Activated naive CD4-positive, alpha-beta T cell treated with anti-CD3 and anti-CD28 coated beads, Interleukin-2, amount 10 ng/mL, durations not matched to agents 7 days and 5 days (primary cell): ENCODE results near the gene WNT6.

Source experiments
- CTCF ChIA-PET: fragments of 350-600 bp; sonication (Branson Sonifier 250); formaldehyde crosslinking; loops from one replicate; lab custom pipeline; 2021; ENCODE audit warnings: antibody characterized with exemption; lab: Charles Lee
- DNase-seq: peaks from one replicate; pipeline ENCODE4 v3.0.0-alpha.2; 2020
- H3K27ac Mint-ChIP-seq: one replicate; pipeline ENCODE4 v1.8.0; 2021; ENCODE audit warnings: mild to moderate bottlenecking, moderate library complexity, mixed read lengths
- H3K27me3 Mint-ChIP-seq: one replicate; pipeline ENCODE4 v1.8.0; 2021; ENCODE audit warnings: mild to moderate bottlenecking, mixed read lengths
- H3K36me3 Mint-ChIP-seq: one replicate; pipeline ENCODE4 v1.8.0; 2021; ENCODE audit warnings: mixed read lengths
- H3K4me1 Mint-ChIP-seq: one replicate; pipeline ENCODE4 v1.8.0; 2021; ENCODE audit warnings: mixed read lengths
- H3K4me3 Mint-ChIP-seq: one replicate; pipeline ENCODE4 v1.8.0; 2021; ENCODE audit warnings: mild to moderate bottlenecking, moderate library complexity, mixed read lengths
- H3K9me3 Mint-ChIP-seq: one replicate; pipeline ENCODE4 v1.8.0; 2021; ENCODE audit warnings: mixed read lengths

Gene WNT6

DNA sequence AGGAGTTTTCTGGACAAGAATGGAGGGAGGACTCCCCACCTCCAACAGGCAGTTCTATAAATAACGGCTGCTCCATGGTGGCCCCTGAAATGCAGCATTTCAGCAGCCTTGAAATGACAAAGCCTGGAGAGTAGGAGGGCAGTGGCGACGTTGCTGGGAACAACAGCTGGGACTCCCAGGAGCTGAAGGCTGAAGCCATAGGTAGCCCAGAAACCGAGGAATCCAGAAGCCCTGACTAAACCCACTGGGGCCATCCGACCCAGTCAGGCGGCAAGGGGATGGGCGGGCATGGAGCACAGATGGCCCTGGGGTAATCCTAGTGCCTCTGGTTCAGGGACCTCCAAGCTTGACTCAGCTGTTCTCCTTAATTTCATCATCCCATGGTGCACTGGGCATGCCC is 37.0 kb upstream of the WNT6 start:
- no peaks in the 10 kb centered on the region for H3K4me1 Mint-ChIP-seq
- H3K27ac Mint-ChIP-seq: no peak overlapping the region
- H3K4me3 Mint-ChIP-seq: no peak overlapping the region
- H3K9me3 Mint-ChIP-seq: no peaks in the 10 kb centered on the region
- CTCF ChIA-PET: interaction anchor here (1.2 kb wide), 1 partner anchor 25 kb away, joined by 3 read pairs; no protein-coding TSS in a partner anchor
- no peak for DNase-seq
- H3K27me3 Mint-ChIP-seq: peaks cover 33% of the 10 kb centered on the region
- no peaks in the 10 kb centered on the region for H3K36me3 Mint-ChIP-seq

DNA sequence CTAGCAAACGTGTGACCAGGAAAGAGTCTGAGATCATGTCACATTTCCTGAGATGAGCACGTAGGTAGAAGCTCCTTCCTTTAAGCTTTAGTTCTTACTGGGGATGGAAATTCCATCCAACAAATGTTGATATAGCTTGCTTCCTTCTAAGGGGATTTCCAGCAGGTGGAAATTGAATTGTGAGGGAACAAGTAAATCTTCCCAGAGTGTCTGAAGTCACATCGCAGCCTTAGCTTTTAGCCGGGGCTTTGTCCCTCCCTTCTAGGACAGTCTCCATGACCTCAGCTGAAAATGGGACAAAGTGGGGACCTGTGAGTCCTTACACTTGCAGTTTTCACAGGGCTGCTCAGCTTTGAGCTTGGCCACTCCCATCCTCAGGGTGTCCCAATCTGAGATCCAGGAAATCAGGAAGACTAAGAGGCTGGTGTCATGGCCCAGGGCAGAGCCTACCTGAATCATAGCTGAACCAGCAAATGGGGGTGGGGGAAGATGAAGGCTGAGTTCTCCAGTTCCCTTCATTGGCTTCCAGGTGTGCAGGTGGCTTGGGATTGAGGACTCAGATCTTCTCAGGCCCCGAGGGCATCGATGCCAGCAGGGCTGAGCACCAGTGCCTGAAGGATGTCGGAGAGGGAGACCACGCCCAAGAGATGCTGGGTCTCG is 36.3 kb upstream of the WNT6 start:
- Mint-ChIP-seq H3K27ac (no peak overlapping the region), H3K9me3 (no peaks in the 10 kb centered on the region), H3K27me3 (peaks cover 35% of the 10 kb centered on the region), H3K36me3 (no peaks in the 10 kb centered on the region), H3K4me3 (no peak overlapping the region), H3K4me1 (no peaks in the 10 kb centered on the region)
- no peak for DNase-seq
- CTCF ChIA-PET: no interaction called here

DNA sequence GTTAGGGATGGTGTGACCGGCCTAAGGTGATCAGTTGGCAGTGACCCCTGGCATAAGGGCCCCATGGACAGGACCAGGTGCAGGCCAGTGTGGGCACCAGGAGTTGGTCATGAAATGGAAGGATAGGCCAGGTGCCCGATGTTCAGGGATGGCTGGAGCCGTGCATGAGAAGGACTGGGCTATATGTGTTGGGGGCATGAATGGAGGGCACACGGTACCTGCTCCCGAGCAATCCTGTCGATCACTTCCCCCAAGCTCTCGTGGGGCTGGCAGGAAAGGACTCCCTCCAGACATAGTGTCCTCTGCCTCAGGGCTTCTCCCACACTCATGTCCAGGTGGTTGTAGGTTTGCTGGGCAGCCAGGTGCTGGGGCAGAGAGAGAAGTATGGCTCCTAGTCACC is 35.6 kb upstream of the WNT6 start:
- no peak for DNase-seq
- CTCF ChIA-PET: no interaction called here
- Mint-ChIP-seq H3K36me3 (no peaks in the 10 kb centered on the region), H3K9me3 (no peaks in the 10 kb centered on the region), H3K27ac (no peak overlapping the region), H3K27me3 (peaks cover 35% of the 10 kb centered on the region), H3K4me3 (no peak overlapping the region), H3K4me1 (no peaks in the 10 kb centered on the region)

DNA sequence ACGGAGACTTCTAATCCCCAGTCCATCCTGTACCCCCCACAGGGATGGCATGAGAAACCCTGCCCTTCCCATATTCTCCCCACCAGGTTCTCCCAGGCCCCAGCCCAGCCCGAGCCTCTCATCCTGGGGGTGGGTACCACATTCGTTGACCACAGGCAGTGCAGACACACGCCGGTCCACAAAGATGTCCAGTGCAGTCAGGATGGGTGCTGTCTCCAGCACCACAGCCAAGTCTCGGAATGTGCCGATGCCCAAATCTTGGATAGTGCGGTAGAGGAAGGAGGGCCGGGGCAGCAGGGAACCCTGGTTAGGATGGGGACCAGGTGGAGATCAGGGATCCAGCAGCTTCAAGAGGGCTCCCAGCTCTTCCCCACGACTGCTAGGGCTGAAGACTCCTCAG is 32.8 kb upstream of the WNT6 start:
- no peaks in the 10 kb centered on the region for H3K36me3 Mint-ChIP-seq
- H3K27ac Mint-ChIP-seq: no peak overlapping the region
- peaks cover 29% of the 10 kb centered on the region for H3K27me3 Mint-ChIP-seq
- no peak for DNase-seq
- no peaks in the 10 kb centered on the region for H3K9me3 Mint-ChIP-seq
- no peaks in the 10 kb centered on the region for H3K4me1 Mint-ChIP-seq
- CTCF ChIA-PET: no interaction called here
- no peak overlapping the region for H3K4me3 Mint-ChIP-seq

DNA sequence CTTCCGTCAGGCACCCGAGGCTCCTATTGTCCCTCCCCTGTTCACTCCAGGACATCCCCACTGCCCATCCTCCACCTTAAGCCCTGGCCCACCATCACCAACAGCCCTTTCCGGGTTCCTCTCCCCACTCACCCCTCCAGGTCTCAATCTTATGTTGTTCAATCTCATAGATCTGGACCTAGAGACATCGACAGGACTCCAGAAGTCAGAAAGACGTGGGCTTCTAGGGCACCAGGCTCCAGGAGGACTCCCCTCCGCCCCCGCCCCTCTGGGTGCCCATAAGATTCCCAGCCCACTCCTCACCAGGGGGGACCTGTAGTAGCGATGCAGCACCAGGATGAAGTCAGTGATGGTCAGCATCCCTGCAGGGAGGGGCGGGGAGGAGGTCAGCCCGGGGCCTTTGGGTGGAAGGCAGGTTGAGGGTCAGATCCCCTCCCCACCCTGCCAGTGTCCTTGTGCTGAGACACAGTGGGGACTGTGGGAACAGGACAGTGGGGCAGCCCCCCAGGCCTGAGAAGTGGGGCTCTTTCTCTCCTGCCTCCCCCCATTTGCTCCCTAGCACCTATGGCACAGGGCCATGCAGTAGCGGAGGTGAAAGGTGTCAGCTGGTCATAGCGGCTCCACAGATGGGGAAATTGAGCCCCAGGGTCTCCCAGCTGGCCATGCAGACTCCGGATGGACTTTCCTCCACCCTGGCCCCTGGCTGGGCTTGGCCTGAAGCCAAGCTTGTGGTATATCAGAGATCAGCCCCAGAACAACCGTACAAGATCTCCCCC is 31.7 kb upstream of the WNT6 start:
- no peak overlapping the region for H3K4me3 Mint-ChIP-seq
- H3K27me3 Mint-ChIP-seq: peaks cover 34% of the 10 kb centered on the region
- DNase-seq: no peak
- H3K4me1 Mint-ChIP-seq: no peaks in the 10 kb centered on the region
- no peaks in the 10 kb centered on the region for H3K9me3 Mint-ChIP-seq
- H3K36me3 Mint-ChIP-seq: no peaks in the 10 kb centered on the region
- CTCF ChIA-PET: no interaction called here
- no peak overlapping the region for H3K27ac Mint-ChIP-seq

DNA sequence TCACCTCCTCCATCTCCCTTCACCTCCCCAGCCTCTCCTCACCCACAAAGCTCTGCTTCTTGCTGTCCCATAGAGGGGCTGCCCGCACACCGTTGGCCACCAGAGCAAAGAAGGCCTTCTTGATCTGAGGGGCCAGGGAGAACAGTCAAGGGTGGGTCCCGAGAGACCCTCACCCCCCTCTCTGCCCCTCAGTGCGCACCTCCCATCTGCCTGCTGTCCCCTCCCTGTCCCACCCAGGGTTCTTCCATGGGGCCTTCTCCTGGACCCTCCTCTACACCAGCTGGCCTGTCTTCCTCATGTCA is 31.2 kb upstream of the WNT6 start:
- H3K9me3 Mint-ChIP-seq: no peaks in the 10 kb centered on the region
- no peak for DNase-seq
- CTCF ChIA-PET: no interaction called here
- no peaks in the 10 kb centered on the region for H3K4me1 Mint-ChIP-seq
- H3K27ac Mint-ChIP-seq: no peak overlapping the region
- H3K27me3 Mint-ChIP-seq: peaks cover 36% of the 10 kb centered on the region
- H3K4me3 Mint-ChIP-seq: no peak overlapping the region
- no peaks in the 10 kb centered on the region for H3K36me3 Mint-ChIP-seq

DNA sequence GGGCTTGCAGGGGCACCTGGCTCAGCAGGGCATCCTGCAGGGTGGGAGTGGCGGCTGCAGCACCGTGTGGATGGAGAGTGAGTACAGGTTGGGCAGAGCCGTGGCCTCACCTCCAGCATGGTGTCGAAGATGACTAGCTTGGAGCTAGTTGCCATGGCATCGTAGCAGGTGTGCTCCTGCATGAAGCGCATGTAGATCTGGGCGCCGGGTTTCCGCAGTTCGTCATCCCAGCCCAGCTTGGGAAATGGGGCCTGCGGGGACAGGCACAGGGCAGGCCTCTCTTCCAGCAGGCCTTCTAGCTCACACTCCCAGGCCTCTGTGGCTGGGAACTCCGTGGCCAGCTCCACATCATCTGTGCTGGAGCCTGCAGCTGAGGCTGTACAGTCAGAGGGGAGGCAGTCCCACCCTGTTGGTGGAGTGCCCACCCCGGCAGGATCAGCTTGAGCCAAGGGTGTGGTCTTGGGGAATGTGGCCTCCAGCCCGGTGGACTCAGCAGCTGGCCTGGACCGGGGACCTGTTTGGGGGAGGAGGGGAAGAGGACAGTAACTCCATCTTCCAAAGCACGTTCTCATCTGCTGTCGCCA is 29.6 kb upstream of the WNT6 start:
- peaks cover 45% of the 10 kb centered on the region for H3K27me3 Mint-ChIP-seq
- no peak overlapping the region for H3K4me3 Mint-ChIP-seq
- H3K9me3 Mint-ChIP-seq: no peaks in the 10 kb centered on the region
- H3K27ac Mint-ChIP-seq: no peak overlapping the region
- no peak for DNase-seq
- H3K36me3 Mint-ChIP-seq: no peaks in the 10 kb centered on the region
- CTCF ChIA-PET: no interaction called here
- no peaks in the 10 kb centered on the region for H3K4me1 Mint-ChIP-seq

DNA sequence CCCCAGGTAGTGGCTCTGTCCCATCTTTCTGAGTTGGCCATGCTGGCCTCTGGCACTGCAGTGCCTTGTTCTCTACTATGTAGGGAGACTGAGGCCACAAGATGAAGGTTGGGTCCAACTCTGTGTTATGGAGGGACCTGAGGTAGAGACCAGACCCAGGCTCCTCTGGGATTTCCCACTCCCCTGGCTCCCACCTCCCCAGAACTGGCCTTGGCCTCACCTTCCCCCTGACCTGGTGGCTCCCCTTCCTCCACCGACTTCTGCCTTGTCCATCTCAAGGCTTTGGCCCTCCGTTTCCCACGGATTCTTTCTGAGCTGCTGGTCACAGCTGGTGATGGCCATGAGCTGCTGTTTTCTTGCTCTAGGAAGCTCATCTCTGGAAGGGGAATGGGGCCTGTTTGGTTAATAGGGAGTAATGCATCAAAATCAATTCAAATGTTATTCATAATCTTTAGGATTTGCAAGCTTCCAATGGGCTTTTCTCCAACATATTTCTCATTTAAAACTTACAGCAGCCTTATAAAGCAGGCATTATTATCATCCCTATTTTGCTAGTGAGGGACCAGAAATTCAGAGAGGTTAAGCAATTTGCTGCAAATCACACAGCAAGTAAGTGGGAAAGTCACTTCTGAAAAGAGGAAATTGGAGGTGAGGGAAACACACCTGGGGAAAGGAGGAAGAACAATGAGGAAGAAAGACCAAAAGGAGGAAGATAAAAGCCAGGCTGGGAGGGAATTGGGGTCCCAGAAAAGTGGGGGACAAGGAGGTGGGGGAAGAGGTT is 28.9 kb upstream of the WNT6 start:
- Mint-ChIP-seq H3K27me3 (peaks cover 51% of the 10 kb centered on the region), H3K9me3 (no peaks in the 10 kb centered on the region), H3K27ac (no peak overlapping the region), H3K36me3 (no peaks in the 10 kb centered on the region), H3K4me3 (no peak overlapping the region), H3K4me1 (no peaks in the 10 kb centered on the region)
- CTCF ChIA-PET: no interaction called here
- DNase-seq: no peak

DNA sequence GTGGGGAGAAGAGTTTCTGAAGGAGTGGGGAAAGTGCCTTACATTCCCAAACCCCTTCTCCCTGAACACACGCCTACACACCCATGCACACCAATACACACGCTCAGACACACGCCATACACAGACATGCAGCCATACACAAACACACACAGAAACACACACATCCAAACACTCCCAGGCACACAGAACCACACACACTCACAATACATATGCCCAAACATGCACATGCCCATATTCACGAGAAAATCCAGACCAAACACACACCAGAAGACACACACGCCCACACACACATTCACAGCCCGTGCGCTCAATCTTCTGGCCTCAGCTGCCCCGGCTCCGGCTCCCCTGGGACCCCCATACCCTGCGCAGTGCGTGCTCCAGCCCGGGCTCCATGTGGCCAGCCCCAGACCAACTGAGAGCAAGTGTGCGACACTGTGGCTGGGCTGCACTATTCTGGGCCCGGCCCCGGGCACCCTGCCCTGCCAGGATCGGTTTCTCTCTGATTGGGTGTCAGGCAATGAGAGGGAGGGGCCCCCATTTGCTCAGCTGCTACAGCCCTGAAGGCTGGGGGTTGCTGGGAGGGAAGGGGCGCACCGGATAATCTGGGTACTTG is 28.1 kb upstream of the WNT6 start, which contains the start of gene PRKAG3:
TSS of gene PRKAG3 (minus strand) at position 426 of the 613 bp plus-strand sequence.
- Mint-ChIP-seq H3K27me3 (peaks cover 52% of the 10 kb centered on the region), H3K4me3 (no peak within 1 kb of the TSS), H3K9me3 (no peaks in the 10 kb centered on the region), H3K4me1 (no peaks in the 10 kb centered on the region), H3K27ac (no peak within 1 kb of the TSS), H3K36me3 (no peaks in the 10 kb centered on the region)
- DNase-seq: no peak
- CTCF ChIA-PET: no interaction called here

DNA sequence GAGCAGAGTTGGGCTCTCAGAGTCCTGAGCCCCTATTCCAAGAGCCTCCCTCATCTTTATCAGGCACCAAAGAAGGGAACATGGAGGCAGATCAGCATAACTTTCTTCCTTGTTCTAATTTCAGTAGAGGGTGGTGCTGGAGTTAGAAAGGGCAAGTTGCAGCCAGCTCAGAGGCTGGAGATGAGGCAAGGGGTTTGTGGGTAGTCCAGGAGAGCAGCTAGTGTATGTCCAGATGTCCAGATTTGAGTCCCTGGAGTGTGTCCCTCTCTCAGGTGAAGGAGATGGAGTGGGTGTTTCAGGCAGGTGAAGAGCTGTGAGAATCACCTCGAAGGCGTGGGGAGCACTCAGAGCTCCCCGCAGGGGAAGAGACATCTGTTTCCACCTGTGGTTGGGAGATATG is 27.5 kb upstream of the WNT6 start:
- CTCF ChIA-PET: no interaction called here
- Mint-ChIP-seq H3K4me1 (no peaks in the 10 kb centered on the region), H3K9me3 (no peaks in the 10 kb centered on the region), H3K27ac (no peak overlapping the region), H3K36me3 (no peaks in the 10 kb centered on the region), H3K27me3 (peaks cover 54% of the 10 kb centered on the region), H3K4me3 (no peak overlapping the region)
- no peak for DNase-seq

DNA sequence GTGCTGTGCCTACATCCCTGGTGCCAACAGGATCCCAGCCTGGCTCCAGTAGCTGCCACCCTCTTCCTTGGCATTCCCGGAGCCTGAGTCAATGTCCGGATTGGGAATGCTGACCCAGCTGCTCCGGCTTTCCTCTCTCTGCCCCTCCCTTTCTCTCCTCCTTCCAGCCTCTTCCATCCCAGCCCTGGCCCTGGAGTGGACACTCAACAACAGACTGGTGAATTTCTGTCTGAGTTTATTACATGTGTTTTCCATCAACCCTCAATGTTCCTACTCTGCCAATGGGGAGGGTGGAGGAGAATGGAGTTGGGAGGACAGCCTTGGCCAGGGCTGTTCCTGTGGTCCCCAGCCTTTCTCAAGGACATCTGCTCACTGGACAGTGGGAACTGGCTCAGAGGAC is 27.1 kb upstream of the WNT6 start:
- CTCF ChIA-PET: interaction anchor here (0.7 kb wide), 1 partner anchor 114 kb away, joined by 3 read pairs; no protein-coding TSS in a partner anchor
- Mint-ChIP-seq H3K27ac (no peak overlapping the region), H3K4me1 (no peaks in the 10 kb centered on the region), H3K9me3 (peaks cover 2% of the 10 kb centered on the region), H3K36me3 (no peaks in the 10 kb centered on the region), H3K4me3 (no peak overlapping the region), H3K27me3 (peaks cover 54% of the 10 kb centered on the region)
- no peak for DNase-seq

DNA sequence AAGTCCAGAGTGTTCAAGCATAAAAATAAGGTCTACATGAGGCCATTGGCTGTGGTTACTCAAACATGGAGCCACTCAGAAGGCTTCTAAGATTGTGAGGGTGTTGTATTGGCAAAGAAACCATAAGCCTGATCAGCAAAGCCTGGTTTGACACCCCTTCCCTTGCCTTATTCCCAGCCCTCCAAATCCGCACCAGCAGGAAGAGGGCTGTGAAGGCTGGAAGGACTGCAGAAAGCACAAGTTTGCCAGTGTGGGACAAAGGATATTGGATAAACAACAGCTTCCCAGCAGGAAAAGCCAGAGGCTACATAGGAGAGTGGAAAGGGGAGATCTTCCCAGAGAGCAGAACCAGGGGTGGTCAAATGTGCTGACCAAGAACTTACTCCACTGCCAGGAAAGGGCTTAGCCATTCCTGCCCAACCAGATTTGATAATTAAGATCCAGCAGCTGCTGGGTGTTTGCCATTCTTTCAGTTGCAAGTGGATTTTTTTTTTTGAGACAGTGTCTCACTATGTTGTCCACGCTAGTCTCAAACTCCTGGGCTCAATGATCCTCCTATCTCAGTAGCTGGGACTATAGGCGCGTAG is 26.5 kb upstream of the WNT6 start:
- peaks cover 57% of the 10 kb centered on the region for H3K27me3 Mint-ChIP-seq
- H3K9me3 Mint-ChIP-seq: peaks cover 2% of the 10 kb centered on the region
- no peak overlapping the region for H3K27ac Mint-ChIP-seq
- no peak for DNase-seq
- H3K4me3 Mint-ChIP-seq: no peak overlapping the region
- CTCF ChIA-PET: interaction anchor here (0.7 kb wide), 1 partner anchor 114 kb away, joined by 3 read pairs; no protein-coding TSS in a partner anchor
- no peaks in the 10 kb centered on the region for H3K36me3 Mint-ChIP-seq
- H3K4me1 Mint-ChIP-seq: no peaks in the 10 kb centered on the region

DNA sequence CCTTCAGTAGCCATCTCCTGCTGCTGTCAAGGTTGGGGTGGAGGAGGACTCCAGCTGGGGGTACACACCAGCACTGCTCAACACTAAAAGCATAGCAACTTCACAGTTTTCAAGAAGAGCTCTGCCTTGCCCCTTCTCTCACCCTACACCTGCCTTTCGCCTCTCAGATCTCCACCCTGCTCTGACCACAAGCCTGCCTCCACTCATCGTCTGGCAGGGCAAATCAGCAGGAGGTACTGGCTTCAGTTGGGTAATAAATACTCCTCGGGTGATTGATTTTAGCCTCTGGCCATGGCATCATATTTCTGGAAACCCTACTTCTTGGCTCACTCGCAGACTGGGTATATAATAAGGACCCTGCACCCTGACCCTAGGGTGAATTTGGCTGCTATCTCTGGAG is 24.9 kb upstream of the WNT6 start:
- CTCF ChIA-PET: no interaction called here
- peaks cover 68% of the 10 kb centered on the region for H3K27me3 Mint-ChIP-seq
- no peak for DNase-seq
- no peak overlapping the region for H3K27ac Mint-ChIP-seq
- H3K4me3 Mint-ChIP-seq: no peak overlapping the region
- H3K36me3 Mint-ChIP-seq: no peaks in the 10 kb centered on the region
- H3K4me1 Mint-ChIP-seq: no peaks in the 10 kb centered on the region
- peaks cover 2% of the 10 kb centered on the region for H3K9me3 Mint-ChIP-seq

DNA sequence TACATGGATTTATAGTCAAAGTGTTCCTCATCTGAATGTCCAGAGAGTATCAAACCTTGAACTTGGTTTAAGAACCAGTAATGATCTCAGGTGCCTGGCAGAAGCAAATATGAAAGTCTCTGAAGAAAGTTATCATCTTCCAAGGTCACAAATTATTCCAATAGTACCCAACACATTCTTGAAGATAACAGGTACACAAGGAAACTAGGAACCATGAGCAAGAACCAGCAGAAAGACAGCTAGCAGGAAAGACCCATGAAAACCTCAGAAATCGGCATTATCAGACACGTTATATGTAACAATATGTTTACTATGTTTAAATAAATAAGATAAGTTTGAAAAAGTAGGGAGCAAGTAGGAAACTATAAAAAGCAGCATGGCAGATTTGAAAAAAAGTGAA is 22.1 kb upstream of the WNT6 start:
- Mint-ChIP-seq H3K36me3 (no peaks in the 10 kb centered on the region), H3K27me3 (peaks cover 57% of the 10 kb centered on the region), H3K4me1 (no peaks in the 10 kb centered on the region), H3K9me3 (peaks cover 2% of the 10 kb centered on the region), H3K4me3 (no peak overlapping the region), H3K27ac (no peak overlapping the region)
- DNase-seq: no peak
- CTCF ChIA-PET: interaction anchor here (1.9 kb wide), 1 partner anchor 10 kb away, joined by 5 read pairs; no protein-coding TSS in a partner anchor
